Stimulated activated CD8-positive, alpha-beta memory T cell treated with anti-CD3 and anti-CD28 coated beads, Interleukin-12 subunit alpha, Interleukin-12 subunit beta, amount 100 ng/mL, for 4 hours (primary cell): ENCODE measurements around the gene NBAS.
"Not testable (repeated sequence)": the region's sequence is repeated elsewhere in the genome, so short reads cannot be mapped to it uniquely, and the experiment has no call there.

Source experiments
- DNase-seq: peaks from one replicate; pipeline ENCODE4 v3.0.0-alpha.2; 2020; ENCODE audit warnings: low read depth

Gene NBAS

DNA sequence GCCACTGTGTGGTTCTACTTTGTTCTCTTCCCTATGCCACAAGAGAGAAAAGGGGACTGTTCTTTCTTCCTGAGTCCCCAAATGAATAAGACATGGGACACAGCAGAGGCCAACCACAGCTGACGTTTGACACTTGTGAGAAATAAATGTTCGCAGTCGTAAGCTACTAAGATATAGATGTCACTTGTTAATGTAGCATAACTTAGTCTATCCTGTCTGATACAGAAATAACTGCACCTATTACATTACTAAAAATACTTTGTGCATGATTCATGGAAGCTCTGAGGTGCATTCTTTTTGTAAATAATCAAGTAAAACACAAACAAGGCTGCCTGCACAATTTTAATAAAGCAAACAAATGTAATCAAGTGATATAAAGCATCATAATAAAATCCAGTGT, 148.8 kb downstream of the NBAS start:
- no peak for DNase-seq

- no peak for DNase-seq
These were observed 150.2 kb downstream of the NBAS start for GRCh38 chr2:15410884-15411283.

GRCh38 chr2:15408759-15409158, 152.4 kb downstream of the NBAS start:
- no peak for DNase-seq

GRCh38 chr2:15407666-15408065, 153.5 kb downstream of the NBAS start:
- DNase-seq = no peak

DNA sequence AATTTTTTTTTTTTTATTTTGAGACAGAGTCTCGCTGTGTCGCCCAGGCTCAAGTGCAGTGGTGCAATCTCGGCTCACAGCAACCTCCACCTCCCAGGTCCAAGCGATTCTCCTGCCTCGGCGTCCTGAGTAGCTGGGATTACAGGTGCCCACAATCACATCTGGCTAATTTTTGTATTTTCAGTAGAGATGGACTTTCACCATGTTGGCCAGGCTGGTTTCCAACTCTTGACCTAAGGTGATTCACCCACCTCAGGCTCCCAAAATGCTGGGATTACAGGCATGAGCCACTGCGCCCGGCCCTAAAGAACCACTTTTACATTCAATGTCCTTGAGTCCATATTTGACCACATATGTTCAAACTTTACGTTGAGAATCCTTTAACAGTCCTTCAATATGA, 156.6 kb downstream of the NBAS start:
- DNase-seq = not testable (repeated sequence)

DNA sequence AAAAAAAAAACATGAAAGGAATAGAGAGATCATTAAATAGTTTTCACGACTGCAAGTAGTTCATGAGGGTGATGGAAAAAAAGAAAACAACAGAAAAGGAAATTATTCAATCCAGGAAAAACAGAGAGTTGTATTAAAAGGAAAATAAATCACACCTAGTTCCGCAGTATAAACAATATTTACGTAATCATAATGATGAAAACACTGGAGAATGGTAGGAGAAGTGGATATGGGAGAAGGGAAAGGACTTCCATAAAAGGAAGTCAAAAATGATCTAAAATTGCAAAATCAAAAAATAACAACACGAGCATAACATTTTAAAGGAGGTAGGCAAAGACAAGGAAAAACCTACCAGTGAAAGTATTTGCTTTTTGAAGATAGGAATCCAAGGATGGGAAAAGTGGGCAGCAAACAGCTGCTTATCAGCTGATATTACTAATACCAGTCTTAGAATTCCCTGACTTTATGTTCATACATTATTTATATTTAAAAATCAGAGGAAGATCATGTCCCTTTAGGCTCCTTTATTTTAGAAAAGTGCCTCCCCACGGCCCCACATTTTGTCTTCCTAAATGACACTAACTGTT, 160.8 kb downstream of the NBAS start:
- no peak for DNase-seq

DNA sequence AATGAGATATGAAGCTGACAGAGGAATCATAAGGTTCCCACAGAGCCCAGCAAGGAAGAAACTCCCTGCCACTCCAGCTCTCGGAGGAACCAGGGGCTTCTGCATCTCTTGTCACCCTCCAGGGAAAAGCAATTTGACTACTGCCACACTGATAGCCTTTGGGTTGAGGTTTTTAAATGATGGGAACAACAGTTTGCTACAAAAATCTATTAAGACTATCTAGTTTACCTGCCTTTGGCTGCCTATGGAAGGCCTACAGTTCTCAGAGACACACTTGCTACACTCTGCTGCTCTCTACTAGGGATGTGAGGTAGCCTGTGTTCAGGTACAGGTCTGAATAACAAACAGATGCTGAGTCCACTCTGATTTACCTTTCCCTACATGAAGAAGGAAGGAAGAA, 161.9 kb downstream of the NBAS start:
- no peak for DNase-seq

GRCh38 chr2:15391751-15392150, 169.4 kb downstream of the NBAS start:
- no peak for DNase-seq

GRCh38 chr2:15389895-15390294, 171.2 kb downstream of the NBAS start:
- DNase-seq = no peak

DNA sequence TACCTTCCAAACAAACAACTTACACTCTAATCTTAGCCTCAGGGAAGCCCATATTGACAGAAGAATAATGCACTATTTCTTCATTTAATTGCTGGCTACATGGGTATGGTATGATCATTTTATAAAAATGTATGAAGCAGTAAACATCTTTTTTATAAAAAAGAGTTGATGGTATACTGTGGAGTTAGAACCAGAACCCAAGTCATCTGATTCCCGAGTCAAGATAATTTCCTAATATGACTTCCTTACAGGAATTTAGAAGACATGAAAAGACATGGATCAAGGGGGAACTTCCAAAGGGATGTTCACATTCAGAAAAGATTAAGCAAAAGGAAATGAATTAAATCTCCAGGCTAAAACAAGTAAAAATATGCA, 171.8 kb downstream of the NBAS start:
- DNase-seq = no peak

- DNase-seq = no peak
These were observed 172.5 kb downstream of the NBAS start for GRCh38 chr2:15388406-15389325.

DNA sequence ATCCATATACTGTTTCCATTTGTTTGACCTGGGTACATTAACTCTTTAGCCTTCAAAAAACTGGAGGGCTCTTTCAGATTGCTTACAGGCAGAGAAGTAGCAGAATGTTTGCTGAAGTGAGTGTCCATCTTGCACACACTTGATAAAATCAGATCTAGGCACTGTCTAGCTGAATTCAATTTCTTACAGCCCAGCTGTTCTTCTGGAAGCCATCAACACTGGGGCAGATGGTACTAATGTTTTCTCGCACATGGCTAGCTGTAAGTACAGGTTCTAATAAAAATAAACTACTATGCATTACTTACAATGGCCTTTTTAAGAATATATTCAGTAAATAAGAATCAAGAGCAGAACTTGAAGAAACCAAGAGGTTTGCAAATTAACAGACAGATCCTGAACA, 175.9 kb downstream of the NBAS start:
- no peak for DNase-seq

GRCh38 chr2:15383695-15384350, 177.3 kb downstream of the NBAS start:
- no peak for DNase-seq

GRCh38 chr2:15378148-15378908, 182.8 kb downstream of the NBAS start:
- no peak for DNase-seq

- no peak for DNase-seq
These were observed 183.9 kb downstream of the NBAS start for GRCh38 chr2:15377202-15377601.

DNA sequence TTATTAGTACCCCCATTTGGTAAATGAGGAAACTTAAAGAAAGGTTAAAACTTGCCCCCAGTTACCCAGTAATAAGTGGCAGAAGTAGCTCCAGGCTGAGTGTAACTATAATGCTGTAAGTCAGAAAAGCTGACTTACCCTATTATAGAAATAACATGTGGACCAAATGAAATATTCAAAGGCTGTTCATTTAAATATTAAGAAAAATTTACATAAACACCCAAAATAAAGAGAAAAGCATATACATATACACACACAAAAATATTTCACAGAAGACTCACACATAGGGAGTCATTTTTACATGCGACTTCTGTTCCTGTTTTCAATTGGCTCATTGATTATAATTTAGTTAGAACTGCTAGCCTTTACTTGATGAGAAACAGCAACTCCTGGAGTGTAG, 189.1 kb downstream of the NBAS start:
- no peak for DNase-seq

DNA sequence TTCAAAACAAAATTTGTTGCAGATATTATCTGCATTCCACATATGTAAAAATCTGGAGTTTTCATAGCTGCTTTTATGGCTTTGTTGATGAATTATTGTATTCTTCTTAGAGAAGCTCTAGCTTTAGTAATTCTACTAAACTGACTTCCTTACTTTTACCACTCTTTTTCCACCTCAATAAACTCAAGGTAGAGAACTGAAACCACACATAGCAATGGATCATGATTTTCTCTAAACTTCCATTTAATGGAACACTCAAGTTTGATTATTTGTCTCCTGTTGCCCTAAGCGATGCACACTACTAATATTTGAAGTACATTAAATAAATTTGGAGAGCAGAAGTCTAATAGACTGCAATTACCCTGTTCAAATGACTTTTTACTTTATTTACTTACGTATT, 192.0 kb downstream of the NBAS start:
- DNase-seq = no peak

DNA sequence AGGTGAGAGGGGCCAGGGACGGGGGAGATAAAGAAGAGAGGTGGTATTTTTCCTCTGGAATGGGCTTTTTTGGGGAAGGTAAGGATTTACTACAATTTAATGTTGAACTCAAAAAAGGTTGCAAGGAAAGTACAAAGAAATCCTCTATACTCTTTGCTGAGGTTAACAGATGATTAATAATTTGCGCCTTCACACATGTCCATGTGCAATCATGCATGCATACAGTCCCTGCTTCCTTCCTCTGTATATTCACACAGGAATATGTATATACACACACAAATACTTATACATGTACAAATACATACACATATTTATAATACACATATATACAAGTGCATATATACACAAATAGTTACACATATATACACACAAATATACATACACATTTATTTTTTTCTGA, 193.4 kb downstream of the NBAS start:
- DNase-seq = no peak

DNA sequence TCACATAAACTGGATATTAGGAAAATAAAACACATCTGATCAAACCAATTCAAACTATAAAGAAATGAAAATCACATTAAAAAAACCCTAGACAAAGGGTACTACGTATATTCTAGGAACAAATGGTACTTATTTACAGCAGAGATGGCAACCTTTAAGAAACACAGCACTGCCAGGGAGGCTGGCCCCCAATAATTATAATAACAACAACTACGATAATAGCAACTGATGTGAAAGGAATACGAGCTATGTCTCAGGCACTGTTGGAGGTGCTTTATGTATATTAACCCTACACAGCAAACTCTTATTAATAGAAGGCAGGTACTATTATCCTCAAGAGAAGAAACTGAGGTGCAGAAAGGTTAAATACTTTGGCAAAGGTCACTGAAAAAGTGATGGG, 193.9 kb downstream of the NBAS start:
- no peak for DNase-seq

DNA sequence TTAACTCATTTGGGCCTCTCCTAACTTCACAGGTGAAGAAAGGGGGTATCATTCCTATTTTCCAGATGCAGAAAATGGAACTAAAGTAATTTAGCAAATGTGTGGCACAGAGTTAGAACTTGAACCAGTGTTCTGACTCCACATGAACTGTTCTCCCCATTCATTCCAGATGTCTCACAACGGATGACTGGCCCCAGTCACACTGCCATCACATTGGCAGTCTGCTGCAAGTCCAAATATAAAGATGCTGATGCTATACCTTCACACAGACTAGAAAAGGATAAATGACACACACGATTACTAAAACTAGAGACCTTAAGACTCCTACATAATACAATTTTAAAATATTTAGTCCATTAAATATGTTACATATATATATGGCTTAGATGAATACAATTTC, 195.7 kb downstream of the NBAS start:
- DNase-seq = no peak

DNA sequence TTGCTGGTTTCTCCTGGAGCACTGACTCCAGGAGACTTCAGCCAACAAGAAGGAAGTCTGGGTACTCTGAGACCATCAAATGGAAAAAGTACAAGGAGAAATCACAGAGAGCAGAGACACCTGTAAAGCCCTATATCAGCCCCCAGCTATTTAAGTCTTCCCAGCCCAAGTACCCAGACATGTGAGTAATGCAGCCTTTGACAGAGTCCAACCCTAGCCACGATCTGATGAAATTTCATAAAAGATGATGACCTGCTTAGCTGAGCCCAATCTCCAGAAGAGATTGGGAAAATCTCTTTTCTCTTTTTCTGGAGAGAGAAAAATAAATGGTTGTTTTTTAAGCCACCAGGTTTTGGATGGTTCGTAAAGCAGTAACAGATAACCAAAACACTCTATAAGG, 196.6 kb downstream of the NBAS start:
- DNase-seq = no peak

DNA sequence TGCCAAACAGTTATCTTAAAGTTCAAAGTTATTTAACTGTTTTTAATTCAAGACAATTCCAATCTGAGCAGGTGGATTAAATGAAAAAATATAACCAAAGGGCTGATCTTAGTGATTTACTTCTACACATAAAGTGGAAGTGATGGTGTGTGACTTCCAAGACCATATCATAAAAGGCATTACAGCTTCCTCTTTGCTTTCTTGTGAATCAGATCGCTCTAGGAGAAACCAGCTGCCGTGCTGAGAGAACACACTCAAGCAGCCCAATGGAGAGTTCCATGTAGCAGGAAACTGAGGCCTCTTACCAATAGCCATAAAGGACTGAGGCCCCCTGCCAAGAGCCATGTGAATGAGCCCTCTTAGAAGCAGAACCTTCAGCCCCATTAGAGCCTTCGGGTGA, 197.4 kb downstream of the NBAS start:
- DNase-seq = no peak

GRCh38 chr2:15363142-15363541, 198.0 kb downstream of the NBAS start:
- no peak for DNase-seq
